ENCODE results near the gene TRNP1.
"Not testable (repeated sequence)": the region's sequence is repeated elsewhere in the genome, so short reads cannot be mapped to it uniquely, and the experiment has no call there.

Gene TRNP1

DNA sequence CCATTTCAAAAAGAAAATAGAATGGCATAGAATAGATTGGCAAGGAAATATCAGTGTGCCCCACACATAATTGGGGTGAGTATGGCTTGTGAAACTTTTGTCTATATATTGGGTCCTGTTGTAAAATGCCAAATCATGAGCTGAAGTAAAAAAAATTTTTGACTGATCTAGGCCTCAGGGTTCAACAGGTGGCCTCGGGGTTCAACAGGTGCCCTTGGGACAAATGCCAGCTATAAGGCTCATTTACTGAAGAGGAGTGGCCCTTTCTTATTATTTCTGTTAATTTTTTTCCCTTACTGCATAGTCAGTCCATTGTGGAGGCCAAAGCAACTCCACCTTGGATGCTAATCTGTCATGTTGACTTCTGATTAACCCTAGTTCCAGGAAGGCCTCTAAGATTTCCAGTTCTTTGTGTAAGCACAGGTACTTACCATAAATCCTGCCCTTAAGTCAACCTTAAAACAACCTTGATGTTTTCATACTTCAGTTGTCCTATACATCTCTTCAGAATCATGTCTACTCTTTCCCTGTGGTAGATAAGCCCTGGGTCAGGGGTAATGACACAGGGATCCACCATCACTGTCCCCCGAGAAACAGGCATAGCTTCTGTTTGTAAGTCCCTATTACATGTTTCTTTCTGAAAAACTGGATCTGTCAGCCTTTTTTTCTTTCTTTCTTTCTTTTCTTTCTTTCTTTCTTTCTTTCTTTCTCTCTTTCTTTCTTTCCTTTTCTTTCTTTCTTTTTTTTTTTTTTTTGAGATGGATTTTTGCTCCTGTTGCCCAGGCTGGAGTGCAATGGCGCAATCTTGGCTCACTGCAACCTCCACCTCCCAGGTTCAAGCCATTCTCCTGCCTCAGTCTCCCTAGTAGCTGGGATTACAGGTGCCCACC lies 16.6 kb upstream of the TRNP1 start:
- DNase-seq = no peak

DNA sequence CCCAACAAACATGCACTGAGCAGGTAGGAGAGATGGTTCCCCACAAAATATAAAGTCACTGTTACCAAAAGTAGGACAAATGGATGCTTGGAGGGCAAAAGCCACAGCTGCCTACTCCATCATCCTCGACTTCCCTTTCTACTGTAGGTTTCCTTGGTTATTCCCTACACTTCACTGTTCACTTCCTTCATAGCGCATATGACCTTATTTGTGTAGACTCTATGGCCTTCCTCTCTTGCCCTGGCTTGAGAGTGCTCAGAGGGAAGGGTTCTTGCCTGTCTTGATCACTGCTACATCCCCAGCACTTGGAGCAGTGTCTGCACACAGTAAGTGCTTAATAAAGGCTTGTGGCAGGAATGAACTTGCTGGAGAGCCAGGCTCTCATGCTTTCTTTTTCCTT lies 14.6 kb upstream of the TRNP1 start:
- DNase-seq = no peak

DNA sequence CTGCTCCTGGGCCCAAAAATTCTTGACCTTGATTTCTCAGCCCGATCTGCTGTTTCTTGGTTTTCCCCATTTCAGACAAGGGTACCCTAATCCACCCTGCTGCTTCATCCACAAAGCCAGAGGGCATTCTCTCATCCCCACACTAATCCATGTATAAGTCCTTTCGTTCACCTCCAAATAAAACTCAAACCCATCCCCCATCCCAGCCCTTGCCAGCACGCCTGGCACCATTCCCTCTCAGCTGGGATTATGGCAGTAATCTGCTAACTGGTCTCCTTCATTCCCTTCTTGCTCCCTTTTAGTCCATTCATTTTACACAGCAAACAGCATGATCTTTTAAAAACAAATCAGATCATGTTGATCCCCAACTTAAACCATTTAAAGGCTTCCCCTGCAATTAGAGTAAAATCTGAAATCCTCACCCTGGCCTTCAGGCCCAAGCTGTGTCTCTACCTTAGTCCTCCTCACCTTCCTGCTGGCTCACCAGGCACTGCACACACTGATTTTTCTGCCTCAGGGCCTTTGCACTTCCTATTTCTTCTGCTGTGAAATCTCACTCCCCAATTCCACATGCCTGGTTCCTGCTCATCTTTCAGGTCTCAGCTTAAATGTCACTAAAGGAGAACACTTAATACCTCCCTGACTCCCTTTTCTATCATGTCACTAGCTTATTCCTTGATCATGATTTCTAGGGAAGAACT lies 12.2 kb upstream of the TRNP1 start:
- DNase-seq = no peak

DNA sequence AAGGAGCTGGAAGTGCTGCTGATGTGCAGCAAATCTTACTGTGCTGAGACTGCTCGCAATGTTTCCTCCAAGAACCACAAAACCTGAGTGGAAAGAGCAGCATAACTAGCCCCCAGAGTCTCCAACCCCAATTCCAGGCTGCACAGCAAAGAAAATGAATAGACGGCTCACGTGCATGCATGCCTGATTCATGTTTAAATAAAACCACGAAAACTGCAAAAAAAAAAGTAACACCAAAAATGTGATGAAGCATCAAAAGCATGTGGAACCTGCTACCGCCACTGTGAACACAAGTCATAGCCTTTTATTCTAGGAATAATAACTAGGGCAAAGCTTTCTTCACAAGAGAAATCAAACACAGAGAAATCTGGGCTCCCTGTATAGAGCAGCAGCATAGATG lies 9.6 kb upstream of the TRNP1 start:
- DNase-seq = no peak

DNA sequence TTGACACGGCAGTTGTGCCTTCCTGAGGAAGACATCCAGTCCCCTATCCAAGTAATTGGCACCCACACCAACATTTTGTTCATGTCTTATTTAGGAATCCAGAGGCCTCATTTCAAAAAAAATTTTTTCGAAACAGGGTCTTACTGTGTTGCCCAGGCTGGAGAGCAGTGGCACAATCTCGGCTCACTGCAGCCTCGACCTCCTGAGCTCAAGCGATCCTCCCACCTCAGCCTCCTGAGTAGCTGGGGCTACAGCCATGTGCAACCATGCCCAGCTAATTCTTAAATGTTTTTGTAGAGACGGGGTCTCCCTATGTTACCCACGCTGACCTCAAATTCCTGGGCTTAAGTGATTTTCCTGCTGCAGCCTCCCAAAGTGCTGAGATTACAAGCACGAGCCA lies 9.2 kb upstream of the TRNP1 start:
- no peak for DNase-seq

DNA sequence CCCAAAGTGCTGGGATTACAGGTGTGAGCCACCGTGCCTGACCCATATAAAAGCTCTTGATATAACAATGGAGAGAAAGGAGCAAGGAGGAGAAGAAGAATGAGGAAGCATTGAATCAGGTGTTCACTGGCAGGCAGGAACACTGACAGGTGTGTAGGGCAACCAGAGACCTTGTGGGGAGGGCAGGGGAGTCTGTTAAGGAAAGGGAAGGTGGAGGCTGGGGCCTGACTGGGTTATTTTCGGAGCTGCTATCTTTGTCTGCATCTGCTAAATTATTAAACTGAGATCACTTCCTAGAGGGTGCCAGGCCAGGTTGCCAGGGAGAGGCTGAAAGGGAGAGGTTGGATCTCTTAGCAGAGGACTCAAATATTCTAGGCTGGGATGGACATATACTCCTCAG lies 6.8 kb upstream of the TRNP1 start:
- no peak for DNase-seq

DNA sequence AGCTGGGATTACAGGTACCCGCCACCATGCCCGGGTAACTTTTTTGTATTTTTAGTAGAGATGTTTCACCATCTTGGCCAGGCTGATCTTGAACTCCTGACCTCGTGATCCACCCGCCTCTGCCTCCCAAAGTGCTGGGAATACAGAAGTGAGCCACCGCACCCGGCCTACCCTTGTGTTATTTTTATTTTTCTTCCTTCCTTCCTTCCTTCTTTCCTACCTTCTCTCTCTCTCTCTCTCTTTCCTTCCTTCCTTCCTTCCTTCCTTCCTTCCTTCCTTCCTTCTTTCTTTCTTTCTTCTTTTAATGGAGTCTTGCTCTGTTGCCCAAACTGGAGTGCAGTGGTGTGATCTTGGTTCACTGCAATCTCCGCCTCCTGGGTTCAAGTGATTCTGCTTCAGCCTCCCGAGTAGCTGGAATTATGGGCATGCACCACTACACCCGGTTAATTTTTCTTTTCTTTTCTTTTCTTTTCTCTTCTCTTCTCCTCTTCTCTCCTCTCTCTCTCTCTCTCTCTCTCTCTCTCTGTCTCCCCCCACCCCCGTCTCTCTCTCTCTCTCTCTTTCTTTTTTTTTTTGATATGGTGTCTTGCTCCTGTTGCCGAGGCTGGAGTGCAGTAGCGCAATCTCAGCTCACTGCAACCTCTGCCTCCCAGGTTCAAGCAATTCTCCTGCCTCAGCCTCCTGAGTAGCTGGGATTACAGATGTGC lies 3.9 kb upstream of the TRNP1 start:
- DNase-seq = not testable (repeated sequence)

DNA sequence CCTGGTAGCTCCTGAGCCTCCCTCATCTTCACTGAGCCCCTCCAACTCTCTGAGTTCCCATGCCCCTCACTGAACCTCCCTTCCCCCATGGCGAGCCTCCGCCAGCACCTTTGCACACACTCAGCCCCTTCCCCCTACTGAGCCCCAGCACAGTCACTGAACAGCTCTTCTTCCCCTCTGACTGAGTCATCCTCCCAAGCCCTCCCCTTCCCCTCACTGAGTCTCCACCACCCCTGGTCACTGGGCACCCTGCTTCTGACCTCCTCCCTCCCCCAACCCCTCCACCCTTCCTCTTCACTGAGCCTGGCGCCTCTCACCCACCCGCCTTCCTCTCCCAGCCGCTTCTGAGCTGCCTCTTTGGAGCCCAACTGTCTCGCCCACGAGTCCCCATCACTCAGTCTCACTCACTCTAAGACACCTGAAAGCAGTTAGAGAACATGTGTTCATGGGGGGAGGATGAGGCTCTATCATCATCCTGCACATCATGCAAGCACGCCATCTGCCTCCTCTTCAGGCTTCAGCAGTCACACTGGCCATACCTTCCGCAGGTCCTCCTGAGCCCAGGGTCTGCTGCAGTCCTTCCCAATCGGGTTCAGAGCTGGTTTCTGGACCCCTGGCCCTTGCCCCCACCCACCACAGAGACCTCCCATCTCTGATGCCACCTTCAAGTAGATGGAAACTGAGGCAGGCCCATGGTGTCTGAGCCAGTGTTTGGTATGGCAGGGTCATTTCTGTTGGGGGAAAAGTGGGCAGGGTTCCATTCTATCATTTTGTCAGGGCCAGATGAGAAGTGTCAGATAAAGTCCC lies 2.0 kb upstream of the TRNP1 start:
- no peak for DNase-seq

DNA sequence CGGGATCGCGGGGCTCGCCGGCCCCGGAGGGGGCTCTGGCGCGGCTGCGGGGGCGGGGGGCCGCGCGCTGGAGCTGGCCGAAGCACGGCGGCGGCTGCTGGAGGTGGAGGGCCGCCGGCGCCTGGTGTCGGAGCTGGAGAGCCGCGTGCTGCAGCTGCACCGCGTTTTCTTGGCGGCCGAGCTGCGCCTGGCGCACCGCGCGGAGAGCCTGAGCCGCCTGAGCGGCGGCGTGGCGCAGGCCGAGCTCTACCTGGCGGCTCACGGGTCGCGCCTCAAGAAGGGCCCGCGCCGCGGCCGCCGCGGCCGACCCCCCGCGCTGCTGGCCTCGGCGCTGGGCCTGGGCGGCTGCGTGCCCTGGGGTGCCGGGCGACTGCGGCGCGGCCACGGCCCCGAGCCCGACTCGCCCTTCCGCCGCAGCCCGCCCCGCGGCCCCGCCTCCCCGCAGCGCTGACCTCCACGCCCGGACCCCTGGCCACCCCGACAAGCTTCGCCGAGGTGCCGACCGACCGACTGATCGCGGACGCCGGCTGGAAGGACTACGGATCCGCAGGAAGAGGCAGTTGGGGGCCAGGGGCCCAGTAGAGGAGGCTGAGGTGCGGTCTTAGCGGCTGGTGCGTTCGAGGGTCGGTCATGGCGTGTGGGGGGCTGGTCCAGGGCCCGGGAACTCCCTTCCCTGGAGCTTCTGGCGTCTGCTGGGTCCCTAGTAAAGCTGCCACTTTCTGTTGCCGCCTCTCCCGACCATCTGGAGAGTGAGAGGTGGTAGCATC lies 711 bp downstream of the TRNP1 start:
- peak; percentile 46 for DNase-seq

DNA sequence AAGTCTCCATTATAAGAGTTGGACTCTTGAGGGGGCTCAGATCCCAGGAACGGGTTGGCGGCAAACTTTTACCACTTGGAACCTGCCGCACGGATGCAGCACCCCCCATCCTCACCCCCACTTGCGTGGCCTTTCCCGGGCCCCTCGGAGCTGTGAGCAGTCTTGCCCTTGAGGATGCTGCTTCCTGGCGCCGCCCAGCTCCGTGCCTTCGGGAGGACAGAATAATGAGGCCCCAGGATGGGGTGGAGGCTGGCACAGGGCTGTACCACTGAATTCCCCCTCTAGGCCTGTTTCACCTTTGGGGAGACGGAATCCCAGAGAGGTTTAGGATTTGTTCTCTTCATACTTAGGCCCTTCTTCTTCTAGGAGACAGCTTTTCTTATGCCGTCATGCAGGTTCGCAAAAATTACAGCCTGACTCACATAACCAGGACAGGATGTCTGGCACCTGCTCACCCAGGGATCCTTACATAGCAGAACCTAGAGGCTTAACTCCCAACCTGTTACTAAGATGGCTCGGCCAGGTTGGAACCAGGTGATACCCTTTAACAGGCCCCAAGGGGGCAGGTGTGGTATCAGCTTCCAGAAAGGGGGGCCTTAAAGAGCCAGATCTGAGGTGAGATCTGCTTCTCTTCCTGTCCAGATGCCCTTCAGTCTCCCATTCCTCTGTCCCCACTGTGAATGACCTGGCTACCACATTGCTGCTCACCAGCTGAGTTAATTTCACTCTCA lies 1.5 kb downstream of the TRNP1 start:
- DNase-seq = no peak

DNA sequence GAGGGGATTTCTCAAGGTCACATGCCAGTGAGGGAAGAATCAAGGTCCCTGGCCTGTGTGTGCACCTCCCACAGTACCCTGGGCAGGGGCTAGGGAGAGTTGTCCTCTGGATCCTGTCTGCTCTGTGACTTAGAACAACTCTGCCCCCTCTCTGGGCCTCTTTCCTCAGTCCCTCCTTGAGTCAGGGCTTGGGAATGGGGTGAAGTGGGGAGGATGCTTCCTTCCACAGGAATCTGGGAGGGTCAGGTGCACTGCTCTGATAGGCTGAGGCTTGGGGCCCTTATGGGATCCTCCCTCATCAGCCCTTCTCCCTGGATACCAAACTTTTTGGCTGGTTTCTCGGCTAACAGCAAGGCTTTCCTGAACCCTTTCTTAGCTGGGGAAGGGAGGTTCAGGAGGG lies 2.5 kb downstream of the TRNP1 start:
- no peak for DNase-seq

DNA sequence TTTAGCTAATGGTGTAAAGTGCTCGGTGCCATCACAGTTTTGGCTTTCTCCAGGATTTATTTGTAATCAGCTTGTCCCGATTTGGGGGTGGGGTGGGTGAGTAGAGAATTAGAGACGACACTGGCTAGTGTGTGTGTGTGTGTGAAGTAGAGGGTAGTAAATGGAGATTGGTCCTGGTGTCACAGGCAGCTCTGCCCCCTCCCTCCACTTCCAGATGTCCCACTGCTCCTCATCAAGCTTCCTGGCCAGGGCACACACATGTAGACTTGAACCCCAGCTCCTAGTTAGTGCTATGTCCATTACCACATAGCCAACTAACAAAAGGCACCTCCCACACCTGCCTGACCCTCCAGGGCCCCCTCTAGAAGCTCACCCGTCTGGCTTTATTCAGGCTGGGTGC lies 3.2 kb downstream of the TRNP1 start:
- DNase-seq = no peak

DNA sequence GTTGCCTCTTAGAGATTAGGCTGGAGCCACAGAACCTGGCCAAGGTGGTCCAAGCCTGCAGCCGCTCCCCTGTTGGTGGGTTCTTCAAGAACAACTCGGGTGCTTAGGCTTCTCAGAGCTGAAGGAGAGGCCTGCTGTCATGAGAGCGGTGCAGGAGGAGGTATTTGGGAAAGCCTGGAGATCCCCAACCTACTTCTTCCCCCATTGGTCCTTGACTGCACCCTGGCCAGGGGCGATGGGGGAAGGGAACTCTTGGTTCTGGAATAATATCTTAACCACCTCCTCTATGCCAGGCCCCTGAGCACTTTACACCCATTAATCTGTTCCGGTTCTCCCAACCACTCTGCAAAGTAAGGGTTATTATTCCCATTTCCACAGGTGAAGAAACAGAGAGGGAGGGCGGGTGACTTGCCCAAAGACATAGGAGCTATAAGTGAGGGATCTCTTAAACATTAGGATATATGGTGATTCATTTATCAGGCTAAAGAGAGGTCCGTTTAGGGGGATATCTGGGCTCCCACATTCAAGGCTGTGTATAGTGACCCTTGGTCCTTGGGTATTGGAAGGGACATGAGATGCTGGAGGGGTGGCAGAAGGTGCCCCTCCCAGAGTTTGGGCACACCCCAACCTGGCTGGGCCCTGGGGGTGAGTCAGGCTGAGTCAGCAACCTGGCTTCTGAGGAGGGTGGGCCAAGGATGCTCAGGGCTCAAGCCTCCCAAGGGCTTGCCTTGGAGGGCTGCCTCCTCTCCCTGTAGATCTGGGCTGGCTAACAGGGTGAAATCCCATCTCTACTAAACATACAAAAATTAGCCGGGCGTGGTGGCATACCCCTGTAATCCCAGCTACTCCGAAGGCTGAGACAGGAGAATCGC lies 5.2 kb downstream of the TRNP1 start:
- no peak for DNase-seq

DNA sequence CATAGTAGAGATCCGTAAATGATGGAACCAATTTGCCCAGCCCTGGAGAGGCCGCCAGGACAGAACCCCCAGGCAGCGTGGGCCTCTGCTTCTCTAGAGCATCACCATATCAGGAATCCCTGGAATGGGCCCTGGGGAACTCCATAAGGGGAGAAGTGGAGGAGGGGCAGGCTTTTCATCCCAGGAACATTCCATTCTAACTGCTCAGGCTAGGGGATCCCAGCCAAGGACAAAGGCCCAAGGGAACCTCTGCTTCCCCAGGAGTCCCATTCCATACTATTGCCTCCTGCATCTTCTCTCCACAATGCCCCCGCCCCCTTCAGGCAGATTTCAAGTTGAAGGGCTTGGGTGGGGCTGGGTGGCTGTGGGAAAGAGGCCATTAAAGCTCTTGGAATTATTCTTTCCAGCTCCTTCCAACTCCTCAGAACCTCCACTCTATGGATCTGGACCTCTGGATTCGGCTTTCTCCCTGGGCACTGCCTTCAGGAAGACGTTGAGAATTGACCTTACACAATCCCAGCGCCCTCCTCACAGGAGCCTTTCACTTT lies 6.0 kb downstream of the TRNP1 start:
- DNase-seq = no peak

DNA sequence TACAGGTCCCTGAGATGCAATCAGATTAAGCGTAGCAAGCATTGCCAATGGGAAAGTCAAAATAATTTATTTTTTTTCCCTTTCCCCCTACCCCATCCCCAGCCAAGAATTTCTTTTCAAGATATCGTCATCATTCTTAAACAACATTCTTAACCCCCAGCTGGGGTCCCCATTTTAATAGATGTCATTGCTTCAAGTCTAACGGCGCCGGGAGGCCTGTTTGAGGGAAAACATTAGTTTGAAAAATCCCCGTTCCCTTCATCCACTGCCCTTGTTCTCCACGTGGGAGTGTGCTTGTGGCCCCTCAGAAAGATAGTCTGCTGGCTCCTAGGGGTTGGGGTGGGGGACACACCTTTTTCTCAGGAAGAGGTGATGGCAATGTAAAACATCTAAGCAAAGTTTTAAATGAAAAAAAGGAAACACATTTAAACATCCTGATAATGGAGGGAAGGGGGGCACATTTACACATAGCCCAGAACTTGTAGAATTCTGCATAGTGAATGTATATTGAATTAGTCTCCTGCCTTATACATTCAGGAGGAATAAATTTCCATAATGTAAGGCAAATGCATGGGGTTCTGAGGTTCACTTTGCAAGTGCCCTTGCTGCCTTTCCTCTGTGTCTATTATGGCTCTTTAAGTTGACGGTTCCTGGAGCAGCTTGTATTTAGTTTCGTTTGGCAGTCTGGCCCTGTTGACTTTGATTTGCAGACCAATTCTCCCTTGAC lies 6.8 kb downstream of the TRNP1 start:
- DNase-seq = no peak

DNA sequence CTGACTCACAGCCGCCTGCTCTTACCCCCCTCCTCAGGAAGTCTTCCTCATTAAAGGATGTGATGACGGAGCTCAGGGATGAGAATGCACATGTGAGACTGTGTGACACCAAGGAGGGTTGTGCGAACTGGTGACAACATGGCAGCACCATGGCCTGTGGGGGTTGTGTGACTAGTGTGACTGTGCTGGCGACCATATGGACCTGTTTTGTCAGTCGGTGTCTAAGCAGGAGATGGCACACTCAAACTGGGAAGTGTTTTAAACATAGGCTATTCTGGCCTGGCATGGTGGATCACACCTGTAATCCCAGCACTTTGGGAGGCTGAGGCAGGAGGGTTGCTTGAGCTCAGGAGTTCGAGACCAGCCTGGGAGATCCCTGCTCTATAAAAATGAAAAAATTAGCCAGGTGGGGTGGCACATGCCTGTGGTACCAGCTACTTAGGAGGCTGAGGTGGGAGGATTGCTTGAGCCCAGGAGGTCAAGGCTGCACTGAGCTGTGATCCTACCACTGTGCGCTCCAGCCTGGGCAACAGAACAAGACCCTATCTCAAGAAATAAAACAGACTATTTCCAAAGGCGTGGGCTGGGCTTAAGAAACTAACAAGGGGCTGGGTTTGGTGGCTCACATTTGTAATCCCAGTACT lies 7.4 kb downstream of the TRNP1 start:
- DNase-seq = no peak

DNA sequence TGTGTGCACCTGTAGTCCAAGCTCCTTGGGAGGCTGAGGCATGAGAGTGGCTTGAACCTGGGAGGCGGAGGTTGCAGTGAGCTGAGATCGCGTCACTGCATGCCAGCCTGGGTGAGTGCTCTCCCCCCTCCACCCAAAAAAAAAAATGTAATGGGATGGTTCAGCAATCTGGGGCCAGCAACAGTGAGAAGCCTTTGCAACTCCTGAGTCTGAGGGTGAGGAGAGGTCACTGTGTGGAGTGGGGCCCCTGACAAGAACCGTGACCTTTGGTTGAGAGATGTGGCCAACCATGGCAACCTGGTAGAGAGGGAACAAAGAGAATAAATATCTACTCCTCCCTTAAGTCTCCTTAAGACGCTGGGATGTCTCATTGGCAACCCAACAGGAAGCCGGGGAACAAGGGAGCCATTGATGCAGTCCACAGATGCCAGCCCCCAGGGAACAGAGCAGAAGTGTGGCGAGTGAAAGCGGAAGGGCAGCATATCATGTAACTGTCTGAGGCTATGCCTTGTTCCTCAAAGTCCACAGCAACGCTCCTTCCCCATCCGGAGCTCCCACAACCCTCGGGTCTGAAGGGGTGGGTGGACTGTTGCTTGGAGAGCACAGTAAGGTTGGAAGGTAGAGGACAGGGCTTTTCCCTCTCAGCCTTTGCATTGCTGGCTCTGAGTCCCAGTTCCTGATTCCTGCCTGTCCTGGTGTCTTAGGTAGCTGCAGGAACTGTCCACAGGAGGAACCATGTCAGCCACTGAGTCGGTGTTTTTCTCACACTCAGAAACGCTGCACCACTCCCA lies 8.3 kb downstream of the TRNP1 start:
- DNase-seq = no peak
